Activated CD8-positive, alpha-beta memory T cell treated with anti-CD3 and anti-CD28 coated beads, Interleukin-2, amount 50 U/mL, for 24 hours (primary cell): Measurements from ENCODE around the gene SBNO2.
A peak's percentile ranks its signal among the peaks of the same experiment; 100 is the strongest.

Experiments used
- DNase-seq: peaks from one replicate; pipeline ENCODE4 v3.0.0-alpha.2; 2020; ENCODE audit errors: extremely low read depth

Gene SBNO2, protein sequence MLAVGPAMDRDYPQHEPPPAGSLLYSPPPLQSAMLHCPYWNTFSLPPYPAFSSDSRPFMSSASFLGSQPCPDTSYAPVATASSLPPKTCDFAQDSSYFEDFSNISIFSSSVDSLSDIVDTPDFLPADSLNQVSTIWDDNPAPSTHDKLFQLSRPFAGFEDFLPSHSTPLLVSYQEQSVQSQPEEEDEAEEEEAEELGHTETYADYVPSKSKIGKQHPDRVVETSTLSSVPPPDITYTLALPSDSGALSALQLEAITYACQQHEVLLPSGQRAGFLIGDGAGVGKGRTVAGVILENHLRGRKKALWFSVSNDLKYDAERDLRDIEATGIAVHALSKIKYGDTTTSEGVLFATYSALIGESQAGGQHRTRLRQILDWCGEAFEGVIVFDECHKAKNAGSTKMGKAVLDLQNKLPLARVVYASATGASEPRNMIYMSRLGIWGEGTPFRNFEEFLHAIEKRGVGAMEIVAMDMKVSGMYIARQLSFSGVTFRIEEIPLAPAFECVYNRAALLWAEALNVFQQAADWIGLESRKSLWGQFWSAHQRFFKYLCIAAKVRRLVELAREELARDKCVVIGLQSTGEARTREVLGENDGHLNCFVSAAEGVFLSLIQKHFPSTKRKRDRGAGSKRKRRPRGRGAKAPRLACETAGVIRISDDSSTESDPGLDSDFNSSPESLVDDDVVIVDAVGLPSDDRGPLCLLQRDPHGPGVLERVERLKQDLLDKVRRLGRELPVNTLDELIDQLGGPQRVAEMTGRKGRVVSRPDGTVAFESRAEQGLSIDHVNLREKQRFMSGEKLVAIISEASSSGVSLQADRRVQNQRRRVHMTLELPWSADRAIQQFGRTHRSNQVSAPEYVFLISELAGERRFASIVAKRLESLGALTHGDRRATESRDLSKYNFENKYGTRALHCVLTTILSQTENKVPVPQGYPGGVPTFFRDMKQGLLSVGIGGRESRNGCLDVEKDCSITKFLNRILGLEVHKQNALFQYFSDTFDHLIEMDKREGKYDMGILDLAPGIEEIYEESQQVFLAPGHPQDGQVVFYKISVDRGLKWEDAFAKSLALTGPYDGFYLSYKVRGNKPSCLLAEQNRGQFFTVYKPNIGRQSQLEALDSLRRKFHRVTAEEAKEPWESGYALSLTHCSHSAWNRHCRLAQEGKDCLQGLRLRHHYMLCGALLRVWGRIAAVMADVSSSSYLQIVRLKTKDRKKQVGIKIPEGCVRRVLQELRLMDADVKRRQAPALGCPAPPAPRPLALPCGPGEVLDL (N-terminal part only)

DNA sequence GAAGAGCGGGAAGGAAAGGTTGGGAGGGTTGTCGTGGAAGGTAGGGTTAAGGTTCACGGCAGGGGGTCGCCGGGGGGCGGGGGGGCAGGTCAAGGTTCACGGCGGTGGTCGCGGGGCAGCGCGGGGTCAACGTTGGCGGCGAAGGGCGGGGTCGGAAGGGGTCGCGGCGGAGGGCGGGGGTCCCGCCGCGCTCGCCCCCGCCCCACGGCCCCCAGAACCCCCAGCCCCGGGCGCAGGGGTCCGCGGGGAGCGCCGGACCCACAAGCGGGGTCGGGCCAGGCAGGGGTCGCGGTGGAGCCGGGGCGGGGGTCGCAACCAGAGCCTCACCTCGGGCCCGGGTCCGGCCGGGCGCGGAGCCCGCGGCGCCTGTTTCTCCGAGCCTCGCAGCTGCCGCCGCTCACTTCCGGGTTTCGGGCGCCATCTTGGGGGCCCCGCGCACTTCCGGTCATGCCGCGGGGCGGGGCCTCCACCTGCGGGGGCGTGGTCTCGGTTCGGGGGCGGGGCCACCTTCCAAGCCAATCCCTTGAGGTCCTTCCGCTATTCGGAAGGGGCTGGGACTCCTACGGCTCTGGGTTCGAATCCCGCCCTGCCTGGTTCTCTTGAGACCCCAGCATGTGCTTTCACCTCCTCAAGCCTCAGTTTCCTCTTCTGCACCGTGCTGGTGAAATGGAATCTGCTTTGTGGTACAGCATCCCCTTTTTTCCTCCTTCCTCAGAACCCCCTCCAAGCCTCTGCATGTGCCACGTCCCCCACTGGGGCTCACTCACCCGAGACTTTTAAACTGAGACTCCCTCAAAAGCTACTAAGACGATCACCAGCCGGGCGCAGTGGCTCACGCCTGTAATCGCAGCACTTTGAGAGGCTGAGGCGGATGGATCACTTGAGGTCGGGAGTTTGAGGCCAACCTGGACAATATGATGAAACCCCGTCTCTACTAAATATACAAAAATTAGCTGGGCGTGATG is at the start of gene SBNO2:
TSS of gene SBNO2 (minus strand) at position 424 of the 965 bp plus-strand sequence. CDS start 19,992 bp downstream, outside the sequence.
- DNase-seq: peak; percentile 73

DNA sequence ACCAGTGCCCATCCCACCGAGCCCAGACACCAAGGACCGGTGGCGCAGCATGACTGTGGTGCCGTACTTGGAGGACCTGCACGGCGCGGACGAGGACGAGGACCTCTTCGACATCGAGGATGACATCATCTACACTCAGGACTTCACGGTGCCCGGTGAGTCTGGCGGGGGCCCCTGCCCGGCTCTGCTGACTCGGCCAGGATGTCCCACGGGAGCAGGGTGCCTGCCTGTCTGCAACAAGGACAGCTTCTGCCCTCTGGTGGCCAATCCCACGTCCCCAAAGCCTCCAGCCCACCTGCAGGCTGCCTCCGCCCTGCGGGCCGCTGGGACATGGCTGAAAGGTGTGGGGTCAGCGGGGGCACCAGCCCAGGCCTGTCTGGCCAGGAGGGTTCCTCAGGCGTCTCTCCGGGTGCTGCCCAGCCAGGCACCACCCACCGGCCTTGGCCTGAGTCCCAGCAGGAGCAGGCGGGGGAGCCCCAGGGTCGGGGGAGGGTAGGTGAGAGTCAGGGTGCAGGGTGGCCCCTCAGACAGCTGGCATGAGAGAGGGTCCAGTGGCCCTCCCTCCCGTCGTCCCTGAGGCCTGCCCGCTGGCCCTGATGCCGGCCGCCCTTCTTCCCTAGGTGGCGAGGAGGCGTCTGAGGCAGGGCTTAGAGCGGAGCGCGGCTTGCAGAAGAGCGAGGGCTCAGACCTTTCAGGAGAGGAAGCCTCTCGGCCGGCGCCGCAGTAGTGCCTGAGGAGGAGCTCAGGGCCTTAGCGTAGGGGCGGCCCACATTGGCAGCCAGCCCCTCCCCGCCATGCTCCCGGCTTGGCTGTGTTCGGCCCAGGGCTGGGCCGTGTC is 49.2 kb upstream of the SBNO2 start:
- no peak for DNase-seq

DNA sequence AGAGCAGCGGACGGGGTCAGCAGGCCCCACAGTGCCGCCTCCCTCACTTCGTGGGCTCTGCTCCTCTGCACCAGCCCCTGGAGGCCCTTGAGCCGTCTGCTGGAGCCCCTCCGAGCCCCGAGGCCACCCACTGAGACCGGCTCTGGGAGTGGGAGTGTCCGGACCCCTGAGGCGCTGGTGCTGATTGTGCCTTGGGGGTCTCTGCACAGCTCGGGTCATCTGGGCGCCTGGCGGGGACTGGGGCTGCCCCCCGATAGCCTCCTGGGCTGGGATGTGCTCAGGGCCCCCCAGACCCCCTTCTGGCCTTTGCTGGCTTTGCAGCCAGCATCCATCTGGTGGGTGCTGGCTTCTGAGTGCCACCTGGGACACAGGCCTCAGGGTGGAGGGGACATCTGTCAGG is 48.3 kb upstream of the SBNO2 start:
- no peak for DNase-seq

DNA sequence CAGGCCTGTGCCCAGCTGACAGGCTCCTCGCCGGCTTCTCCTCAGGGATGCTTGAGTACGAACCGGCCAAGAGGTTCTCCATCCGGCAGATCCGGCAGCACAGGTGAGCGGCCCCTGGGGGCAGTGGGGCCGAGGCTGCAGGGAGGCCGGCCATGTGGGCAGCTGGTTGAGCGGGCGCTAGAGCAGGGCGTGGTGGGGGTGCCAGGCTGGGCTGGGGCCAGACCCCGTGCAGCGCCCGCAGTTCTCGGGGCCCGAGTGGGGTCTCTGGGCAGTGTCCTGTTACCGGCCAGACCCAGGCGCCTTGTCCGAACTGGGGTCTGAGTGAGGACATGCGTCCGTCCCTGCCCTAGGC is 47.8 kb upstream of the SBNO2 start:
- no peak for DNase-seq

DNA sequence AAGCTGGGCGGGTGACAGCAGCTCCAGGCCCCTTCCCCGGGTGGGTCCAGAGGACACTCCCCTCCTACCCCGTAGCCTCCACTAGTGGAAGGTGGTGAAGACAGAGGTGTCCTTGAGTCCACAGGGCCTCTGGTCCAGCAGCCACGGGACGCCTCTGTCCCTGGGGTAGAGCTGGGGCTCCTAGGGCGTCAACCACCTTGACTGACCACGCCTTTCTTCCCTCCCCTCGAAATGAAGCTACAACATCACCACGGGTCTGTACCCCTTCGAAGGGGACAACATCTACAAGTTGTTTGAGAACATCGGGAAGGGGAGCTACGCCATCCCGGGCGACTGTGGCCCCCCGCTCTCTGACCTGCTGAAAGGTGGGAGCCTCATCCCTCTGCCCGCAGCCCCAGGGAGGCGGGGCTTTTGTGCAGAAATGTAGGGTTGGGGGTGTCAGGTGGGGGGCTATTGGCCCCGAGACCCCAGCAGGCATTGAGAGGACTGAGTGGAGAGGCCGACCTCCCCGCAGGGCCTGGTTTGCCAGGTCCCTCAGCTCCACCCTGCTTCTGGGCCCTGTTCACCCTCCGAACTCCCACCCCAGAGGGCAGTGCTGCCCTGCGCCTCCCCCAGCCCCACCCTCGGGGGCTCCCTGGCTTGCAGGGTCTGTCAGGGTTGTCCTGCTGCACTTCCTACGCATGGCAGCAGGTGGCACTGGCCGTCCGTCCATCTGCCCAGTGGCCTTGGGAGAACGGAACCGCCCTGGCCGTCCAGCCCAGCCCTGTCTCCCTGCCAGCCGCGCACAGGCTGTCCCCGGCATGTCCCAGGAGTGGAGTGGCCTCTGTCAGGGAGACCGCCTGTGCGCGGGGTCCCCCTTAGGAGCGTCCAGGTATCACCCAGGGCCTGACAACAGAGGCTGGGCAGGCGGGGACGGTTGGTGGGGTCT is 47.2 kb upstream of the SBNO2 start:
- DNase-seq: no peak

GRCh38 chr19:1220477-1220930 is 46.4 kb upstream of the SBNO2 start:
- no peak for DNase-seq

DNA sequence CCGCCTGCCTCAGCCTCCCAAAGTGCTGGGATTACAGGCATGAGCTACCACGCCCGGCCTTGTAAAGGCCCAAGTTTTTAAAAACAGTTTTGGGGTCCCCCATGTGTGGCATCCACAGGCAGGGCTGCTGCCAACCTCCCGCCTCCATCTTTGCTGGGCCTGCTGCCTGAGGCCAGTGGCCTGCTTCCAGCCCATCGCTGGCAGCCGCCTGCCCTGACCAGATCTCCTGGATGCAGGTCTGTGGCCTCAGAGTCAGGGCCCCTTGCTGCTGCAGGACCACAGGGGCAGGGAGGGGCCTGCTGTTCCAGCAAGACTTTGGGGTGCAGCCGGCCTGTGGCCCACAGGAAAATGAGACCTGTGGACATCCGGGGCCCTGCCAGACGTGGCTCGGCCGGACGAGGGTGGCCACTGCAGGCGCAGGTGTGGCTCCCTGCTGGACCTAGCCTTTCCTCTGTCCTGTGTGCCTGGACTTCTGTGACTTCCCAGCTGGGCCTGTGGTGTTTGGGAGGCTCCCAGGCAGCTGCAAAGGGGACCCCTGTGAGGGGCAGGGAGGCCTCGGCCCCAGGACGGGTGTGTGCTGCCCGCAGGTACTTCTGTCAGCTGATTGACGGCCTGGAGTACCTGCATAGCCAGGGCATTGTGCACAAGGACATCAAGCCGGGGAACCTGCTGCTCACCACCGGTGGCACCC is 45.9 kb upstream of the SBNO2 start:
- no peak for DNase-seq

DNA sequence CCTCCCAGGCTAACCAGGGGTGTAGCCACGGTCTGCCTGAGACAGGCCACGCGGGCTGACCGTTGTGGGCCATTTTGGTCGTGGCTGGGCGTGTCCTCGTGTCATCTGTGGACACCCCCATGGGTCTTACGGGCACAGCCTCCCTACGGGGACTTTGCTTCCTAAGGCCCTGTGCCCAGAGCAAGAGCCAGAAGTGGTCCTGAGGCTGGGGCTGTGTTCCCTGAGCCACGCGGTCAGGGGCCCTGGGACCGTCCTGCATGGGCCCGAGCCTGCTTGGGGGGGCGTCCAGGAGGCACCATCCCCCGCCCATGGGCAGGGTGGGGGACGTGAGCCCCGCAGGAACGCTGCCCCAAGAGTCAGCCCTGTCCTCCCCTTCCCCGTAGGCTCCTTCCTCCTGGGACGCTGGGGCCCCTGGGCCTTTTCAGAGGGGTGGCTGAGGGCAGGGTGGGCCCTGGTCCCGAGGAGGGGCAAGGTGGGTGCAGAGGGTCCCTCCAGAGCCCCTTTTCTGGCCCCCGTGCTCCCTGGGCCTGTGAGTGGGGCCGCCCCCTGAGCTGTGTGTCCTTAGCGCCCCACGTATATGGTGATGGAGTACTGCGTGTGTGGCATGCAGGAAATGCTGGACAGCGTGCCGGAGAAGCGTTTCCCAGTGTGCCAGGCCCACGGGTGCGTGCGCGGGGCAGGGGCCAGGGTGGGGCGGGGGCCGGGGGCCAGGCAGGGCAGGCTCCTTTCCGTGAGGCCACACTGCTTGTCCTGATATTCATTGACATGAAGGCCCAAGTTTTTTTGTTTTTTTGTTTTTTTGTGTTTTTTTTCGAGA is 44.9 kb upstream of the SBNO2 start:
- no peak for DNase-seq

GRCh38 chr19:1217366-1217765 is 43.3 kb upstream of the SBNO2 start:
- DNase-seq: no peak

DNA sequence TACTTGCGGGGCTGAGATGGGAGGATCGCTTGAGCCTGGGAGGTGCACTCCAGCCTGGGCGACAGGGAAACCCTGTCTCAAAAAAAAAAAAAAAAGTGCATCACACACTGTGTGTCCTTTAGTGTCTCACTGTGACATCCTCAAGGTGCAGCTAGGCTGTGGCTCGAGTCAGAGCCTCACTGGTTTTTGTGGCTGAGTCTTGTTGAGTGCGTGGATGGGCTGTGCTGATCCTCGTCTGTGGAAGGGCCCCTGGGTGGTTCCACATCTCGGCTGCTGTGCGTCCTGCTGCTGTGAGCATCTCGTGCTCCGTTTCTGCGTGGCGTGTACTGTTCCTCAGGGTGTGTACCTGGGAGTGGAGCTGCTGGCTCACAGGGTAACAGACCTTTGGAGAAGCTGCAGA is 42.7 kb upstream of the SBNO2 start:
- DNase-seq: no peak

DNA sequence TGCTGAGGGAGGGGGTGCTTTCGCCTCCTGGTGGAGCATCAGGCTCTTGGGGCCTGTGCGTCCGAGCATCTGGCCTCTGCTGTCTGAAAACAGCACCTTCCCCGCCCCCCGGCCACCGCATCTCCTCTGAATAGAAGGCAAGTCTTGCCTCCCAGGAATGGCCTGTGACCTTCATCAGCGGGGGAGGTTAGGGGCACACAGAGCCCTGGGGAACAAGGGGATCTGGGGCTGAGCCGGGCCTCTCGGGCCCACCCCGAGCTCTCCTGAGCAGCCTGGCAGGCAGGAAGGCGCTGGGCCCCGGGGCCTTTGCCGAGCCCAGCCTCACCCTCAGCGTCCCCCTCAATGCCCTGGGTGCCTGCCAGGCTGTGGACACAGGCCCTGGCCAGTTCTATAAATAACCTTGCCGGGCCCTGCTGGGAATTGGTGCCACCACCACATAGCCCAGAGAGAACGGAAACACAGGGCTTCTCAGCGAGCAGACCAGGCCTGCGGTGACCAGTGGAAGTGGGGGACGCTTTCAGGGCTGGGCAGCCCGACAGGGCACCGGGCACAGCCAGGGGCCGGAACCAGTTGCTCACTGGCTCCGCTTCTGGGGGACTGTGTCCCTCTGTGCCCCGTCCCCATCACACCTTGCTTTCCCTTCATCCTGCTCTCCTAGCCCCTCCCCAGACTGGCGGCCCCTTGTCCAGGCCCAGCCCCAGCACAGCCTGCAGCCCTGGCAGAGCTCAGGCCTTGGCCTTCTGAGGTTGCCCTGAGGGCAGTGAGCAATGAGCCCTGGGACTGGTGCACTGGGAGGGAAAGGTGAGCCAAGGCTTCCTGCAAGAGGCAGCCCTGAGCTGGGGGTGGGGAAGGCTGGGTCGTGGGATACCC is 41.0 kb upstream of the SBNO2 start:
- no peak for DNase-seq

DNA sequence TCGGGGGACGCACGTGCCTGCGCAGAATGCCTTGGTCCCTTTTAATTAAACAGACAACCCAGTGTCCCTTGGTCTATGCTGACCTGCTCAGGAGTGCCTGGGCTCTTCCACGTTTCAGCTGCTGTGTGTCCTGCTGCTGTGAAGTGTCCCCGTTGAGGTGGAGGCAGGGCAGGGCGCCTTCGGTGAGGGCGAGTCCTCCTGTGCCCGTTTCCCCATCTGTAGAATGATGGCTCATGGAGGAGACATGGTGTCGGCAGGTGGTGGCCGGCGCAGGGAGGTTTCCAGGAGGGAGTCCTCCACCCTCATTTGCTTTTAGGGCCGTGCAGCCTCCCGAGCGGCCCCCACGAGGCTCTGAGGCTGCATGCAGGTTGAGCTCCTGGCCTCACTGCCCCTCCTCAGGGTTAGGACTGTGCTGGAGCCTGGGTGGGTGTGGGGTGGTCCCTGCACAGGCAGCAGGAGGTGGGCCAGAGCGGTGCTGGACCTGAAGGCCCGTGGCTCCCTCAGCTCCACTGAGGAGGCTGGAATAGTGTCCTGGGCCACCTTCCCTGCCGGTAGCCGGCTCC is 40.3 kb upstream of the SBNO2 start:
- no peak for DNase-seq

- no peak for DNase-seq
Measured at GRCh38 chr19:1213391-1214286, 39.6 kb upstream of the SBNO2 start.

DNA sequence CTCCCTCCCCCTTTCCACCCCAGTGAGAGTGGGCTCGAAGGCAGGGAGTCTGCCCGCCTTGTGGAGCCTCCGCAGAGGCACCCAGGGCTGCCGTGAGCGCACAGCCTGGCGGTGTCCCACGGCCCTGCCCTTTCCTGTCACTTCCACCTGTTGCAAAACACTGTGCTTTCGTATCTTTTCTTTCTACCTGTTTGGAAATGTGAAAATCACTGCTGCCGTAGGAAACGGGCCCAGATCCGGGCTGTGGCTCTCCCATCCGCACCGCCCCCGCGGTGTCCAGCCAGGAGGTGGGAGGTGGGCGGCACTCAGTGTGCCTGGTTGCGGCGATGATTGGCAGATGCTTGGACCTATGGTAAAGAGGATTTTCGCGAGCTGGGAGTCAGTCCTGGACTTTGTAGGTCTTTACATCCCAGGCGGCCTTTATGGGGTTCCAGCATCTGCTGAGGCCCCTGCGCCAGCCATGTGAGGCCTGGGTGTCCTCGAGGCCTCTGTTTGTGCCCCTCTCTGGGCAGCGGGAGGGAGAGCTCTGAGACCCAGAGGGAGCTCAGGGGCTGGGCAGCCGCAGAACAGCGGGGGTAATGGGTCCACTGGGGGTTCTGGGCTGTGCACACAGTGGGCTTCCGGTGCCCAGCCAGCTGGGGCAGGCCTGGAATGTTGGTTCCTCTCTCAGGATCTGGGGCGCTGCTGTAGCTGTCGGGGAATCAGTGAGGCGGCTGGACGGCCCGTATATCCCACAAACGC is 37.6 kb upstream of the SBNO2 start:
- no peak for DNase-seq

DNA sequence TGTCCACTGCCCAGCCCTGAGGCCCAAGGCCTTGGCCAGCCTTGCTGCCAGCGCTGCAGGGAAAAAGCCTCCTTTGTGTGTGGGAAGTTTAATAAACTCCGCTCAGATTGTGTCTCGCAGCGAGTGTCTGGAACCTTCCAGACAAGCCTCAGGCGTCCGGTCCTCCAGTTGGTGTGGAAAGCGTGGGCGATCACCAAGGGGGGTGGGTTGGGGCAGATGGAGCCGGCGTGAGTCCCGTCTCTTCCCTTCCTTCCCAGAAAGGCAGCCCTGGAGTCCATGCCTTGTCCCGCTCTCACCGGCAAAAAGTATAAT is 36.1 kb upstream of the SBNO2 start:
- DNase-seq: no peak
